Right kidney (tissue), 9 donors: ENCODE data around the gene FBXO17.
"Not testable (repeated sequence)": the region's sequence is repeated elsewhere in the genome, so short reads cannot be mapped to it uniquely, and the experiment has no call there.

Source experiments
- DNase-seq: peaks from one replicate; pipeline ENCODE4 v3.0.0-alpha.2; 2016
- long read RNA-seq, 8 donors: transcript quantifications; one replicate each; lab custom pipeline, GENCODE V29; 2026

Gene FBXO17, protein sequence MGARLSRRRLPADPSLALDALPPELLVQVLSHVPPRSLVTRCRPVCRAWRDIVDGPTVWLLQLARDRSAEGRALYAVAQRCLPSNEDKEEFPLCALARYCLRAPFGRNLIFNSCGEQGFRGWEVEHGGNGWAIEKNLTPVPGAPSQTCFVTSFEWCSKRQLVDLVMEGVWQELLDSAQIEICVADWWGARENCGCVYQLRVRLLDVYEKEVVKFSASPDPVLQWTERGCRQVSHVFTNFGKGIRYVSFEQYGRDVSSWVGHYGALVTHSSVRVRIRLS
- long read RNA-seq, donor 1, transcript FBXO17-201 (6 exons, 2,386 nt) = major isoform, 21 of 41 reads
- long read RNA-seq, donor 1, transcript FBXO17-205 (2 exons, 2,222 nt) = minor isoform, 9 of 41 reads
- long read RNA-seq, donor 1, transcript FBXO17-204 (3 exons, 932 nt) = minor isoform, 5 of 41 reads
- long read RNA-seq, donor 1, partial matches to known transcripts = 5 of 41 reads
- long read RNA-seq, donor 1, other reads (novel, unspliced or antisense) = 0 of 41 reads
- long read RNA-seq, donor 2, transcript FBXO17-201 (6 exons, 2,386 nt) = major isoform, 26 of 41 reads
- long read RNA-seq, donor 2, partial matches to known transcripts = 10 of 41 reads
- long read RNA-seq, donor 2, other reads (novel, unspliced or antisense) = 0 of 41 reads
- long read RNA-seq, donor 3, transcript FBXO17-201 (6 exons, 2,386 nt) = major isoform, 7 of 18 reads
- long read RNA-seq, donor 3, partial matches to known transcripts = 6 of 18 reads
- long read RNA-seq, donor 3, other reads (novel, unspliced or antisense) = 0 of 18 reads
- long read RNA-seq, donor 4, transcript FBXO17-201 (6 exons, 2,386 nt) = major isoform, 14 of 38 reads
- long read RNA-seq, donor 4, transcript FBXO17-205 (2 exons, 2,222 nt) = minor isoform, 5 of 38 reads
- long read RNA-seq, donor 4, partial matches to known transcripts = 14 of 38 reads
- long read RNA-seq, donor 4, other reads (novel, unspliced or antisense) = 0 of 38 reads
- long read RNA-seq, donor 5, transcript FBXO17-201 (6 exons, 2,386 nt) = major isoform, 30 of 45 reads
- long read RNA-seq, donor 5, partial matches to known transcripts = 9 of 45 reads
- long read RNA-seq, donor 5, other reads (novel, unspliced or antisense) = 0 of 45 reads
- long read RNA-seq, donor 6, transcript FBXO17-201 (6 exons, 2,386 nt) = major isoform, 17 of 42 reads
- long read RNA-seq, donor 6, transcript FBXO17-205 (2 exons, 2,222 nt) = minor isoform, 5 of 42 reads
- long read RNA-seq, donor 6, partial matches to known transcripts = 14 of 42 reads
- long read RNA-seq, donor 6, other reads (novel, unspliced or antisense) = 0 of 42 reads
- long read RNA-seq, donor 7 = 0 reads
- long read RNA-seq, donor 8, transcript FBXO17-201 (6 exons, 2,386 nt) = major isoform, 16 of 29 reads
- long read RNA-seq, donor 8, partial matches to known transcripts = 8 of 29 reads
- long read RNA-seq, donor 8, other reads (novel, unspliced or antisense) = 0 of 29 reads

DNA sequence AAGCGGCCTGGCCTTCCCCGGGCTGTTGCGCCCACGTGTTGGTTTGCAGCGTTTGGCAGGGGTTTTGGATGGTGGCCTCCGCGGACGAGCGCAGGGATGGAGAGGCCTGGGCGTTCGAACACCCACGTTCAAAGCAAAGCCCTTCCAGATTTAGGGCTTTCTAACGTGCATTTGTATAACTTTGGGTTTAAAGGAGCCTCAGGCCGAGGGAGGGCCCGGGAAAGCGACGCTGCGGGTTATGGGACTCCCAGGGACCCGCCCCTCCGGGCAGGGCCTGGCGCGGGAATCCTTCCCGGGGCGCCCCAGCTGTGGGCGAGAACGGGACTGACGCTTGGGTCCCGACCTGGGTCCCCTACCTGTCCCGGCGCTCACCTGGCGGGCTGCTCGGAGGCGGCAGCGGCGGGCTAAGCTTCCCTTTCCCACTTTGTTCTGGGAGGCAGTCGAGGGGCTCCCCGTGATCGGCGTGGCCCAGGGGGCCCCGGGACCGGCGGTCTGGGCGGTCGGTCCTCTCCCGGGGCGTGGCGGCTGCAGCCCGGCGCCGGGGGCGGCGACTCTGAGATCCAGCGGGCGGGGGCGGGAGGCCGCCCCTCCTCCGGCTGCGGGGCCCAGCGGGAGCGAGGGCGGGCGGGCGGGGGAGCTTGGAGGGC lies at the start of gene FBXO17:
Gene FBXO17, minus strand, starts transcription at position 529 of the 647 bp plus-strand sequence. CDS start 25,423 bp downstream, outside the sequence.
- DNase-seq = peak; percentile 94

DNA sequence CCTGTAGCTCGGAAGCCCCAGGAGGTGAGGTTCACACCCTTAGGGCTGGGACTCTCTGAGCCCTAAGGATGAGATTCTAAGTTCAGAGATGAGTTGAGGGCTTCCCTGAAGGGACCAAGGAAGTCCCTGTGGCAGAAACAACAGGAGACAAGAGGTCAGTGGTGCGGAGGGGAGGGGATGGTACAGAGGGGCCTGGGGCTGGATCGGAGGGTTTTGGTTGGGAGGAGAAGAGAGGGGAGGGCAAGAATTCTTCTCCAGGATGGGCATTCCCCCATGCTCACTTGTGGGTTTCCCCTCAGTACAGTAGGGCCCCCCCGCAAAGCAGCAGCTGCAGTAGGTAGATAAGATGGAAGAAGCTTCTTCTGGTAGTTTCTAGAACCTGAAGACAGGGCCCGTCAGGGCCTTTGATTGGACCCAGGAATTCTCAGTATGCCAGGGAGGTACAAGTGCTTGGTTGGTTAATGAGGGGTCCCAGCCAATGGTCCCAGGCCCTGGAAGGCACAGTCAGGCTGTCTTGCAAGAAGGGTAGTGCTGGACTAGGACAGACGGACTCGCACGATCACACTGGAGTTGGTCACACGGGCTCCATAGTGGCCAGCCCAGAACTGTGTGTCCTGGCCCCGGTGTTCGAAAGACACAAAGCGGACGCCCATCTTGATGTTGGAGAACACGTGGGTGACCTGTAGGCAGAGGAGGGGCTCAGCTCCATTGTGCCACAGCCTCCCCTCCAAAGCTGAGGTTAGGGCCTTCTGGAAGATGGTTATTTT lies 49.5 kb upstream of the FBXO17 start:
- DNase-seq = no peak

DNA sequence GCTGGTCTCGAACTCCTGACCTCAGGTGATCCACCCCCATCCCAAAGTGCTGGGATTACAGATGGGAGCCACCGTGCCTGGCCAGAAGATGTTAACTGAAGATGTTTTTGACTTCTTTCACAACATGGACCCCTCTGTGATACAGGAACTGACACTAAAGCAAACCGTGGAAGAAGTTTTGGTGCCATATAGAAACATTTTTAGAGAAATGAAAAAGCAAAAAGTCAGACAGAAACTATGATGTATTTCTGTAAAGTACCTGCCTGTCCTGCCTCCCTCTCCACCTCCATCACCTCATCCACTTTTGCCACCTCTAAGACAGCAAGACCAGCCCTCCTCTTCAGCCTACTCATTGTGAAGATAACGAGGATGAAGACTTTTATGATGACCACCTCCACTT lies 45.5 kb upstream of the FBXO17 start:
- DNase-seq = no peak

DNA sequence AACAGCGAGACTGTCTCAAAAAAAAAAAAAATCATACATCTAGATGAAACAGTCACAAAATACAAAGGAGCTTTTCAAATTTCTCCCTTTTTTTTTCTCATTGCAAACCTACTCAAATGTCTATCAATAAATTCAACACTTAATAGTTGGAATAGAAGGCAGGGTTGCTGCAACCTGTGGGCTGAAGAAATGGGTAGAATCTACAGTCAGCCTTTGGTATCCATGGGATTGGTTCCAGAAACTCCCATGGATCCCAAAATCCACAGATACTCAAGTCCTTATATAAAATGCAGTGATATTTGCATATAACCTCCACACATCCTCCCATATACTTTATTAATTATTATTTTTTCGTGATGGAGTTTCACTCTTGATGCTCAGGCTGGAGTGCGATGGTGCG lies 42.1 kb upstream of the FBXO17 start:
- DNase-seq = no peak

DNA sequence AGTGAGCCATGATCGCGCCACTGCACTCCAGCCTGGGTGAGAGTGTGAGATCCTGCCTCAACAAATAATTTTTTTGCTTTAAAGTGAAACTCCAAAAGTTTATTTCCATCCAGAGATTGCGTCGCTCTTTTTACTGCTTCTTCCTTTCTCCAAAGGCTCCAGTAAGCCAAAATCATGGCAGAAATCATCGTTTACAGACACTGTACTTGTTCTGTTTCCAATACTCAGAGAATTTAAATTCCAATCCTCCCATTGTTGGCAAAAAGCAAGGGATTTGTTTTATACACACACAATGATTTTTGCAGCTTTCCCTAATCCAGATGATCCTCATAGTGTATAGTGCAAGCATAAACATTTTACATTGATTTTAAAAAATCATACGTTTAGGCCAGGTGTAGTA lies 41.5 kb upstream of the FBXO17 start:
- DNase-seq = no peak

DNA sequence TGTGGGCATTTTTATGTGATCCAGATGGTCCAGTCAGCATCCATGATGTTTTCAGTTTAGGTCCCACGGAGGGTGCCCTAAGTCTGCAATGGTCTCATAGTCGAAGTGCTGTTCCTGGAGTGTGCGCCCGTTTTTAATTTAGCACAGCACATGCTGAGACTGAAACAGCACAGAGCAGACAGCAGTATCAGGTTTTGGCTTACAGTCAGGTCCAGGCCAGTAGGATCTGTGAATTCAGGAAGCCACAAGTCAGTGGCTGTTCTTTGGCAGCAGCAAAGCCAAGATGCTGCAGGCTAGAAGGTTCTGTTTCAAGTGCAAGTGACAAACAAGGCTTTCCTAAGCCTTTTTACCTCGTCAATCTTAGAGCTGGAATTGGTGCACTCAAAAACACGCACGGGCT lies 38.5 kb upstream of the FBXO17 start:
- DNase-seq = no peak

DNA sequence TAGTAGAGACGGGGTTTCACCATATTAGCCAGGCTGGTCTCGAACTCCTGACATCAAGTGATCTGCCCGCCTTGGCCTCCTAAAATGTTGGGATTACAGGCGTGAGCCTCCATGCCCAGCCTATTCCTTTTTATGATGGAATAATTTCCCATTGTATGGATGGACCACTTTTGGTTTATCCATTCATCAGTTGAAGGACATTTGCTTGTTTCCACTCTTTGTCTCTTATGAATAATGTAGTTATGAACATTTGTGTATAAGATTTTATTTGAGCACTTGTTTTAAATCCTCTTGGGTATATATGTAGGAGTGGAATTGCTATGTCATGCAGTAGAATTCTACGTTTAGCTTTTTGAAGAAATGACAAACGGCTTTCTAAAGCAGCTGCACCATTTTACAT lies 33.5 kb upstream of the FBXO17 start:
- no peak for DNase-seq

DNA sequence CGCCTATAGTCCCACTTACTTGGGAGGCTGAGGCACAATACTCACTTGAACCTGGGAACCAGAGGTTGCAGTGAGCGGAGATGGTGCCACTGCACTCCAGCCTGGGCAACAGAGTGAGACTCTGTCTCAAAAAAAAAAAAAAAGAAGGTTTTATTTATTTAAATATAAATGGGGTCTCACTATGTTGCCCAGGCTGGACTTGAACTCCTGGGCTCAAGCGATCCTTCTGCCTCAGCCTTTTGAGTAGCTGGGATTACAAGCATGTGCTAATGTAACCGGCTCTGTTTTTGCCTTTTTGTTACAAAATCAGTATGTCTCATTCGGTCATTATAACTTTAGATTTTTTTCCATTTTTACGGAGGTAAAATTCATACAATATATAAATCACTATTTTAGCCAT lies 32.6 kb upstream of the FBXO17 start:
- DNase-seq = no peak

DNA sequence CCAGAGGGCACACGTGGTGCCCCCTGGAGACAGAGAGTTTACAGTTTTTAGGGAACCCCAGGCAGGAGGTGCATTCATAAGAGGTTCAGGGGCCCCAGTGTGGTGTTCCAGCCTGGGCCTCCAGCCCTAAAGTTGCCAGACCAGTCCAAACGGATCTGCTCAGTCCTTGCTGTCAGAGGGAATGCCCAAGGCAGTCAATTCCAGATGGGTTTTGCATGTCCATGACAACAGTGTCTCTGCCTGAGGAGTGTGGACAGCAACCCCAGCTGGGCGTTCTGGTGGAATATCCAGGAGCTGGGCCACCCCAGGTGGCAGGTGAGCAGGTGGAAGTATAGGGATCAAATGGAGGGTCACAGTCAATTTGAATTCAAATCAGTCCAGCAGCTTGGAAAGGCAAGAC lies 31.6 kb upstream of the FBXO17 start:
- DNase-seq = no peak

DNA sequence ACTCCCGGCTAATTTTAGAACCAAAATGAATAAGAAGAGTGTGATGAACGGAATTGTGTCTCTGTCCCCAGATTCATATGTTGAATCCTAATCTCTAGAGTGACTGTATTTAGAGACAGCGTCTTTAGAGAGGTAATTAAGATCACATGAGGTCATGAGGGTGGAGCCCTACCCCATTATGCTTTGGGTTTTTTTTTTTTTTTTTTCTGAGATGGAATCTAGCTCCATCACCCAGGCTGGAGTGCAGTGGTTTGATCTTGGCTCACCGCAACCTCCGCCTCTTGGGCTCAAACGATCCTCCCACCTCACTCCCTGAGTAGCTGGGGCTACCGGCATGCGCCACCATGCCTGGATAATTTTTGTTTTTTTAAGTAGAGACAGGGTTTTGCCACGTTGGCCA lies 28.9 kb upstream of the FBXO17 start:
- DNase-seq = no peak

DNA sequence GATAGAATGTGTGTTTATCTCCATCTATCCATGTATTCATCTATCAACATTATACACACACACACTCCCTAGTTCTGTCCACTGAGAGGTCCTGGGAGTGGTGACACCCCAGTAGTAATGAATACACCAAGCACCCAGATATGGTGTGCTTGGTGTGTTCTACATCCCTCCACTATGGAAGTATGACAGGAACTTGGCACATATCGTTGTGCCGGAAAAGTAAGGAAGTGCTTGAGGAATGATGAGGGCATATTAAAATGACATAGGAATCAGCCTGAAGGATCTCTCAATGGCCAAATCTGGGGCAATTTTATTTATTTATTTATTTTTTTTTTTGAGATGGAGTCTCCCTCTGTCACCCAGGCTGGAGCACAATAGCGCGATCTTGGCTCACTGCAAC lies 28.3 kb upstream of the FBXO17 start:
- DNase-seq = no peak

DNA sequence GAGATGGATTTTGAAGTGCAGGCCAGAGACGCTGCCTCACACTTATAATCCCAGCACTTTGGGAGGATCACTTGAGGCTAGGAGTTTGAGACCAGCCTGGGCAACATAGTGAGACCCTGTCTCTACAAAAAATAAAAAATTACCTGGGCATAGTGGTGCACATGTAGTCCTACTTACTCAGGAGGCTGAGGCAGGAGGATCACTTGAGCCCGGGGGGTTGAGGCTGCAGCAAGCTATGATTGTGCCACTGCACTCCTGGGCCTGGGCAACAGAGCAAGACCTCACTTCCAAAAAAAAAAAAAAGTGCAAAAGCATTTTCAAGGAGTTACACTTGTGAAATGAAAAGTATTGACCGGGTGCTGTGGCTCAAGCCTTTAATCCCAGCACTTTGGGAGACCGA lies 27.6 kb upstream of the FBXO17 start:
- DNase-seq = no peak

DNA sequence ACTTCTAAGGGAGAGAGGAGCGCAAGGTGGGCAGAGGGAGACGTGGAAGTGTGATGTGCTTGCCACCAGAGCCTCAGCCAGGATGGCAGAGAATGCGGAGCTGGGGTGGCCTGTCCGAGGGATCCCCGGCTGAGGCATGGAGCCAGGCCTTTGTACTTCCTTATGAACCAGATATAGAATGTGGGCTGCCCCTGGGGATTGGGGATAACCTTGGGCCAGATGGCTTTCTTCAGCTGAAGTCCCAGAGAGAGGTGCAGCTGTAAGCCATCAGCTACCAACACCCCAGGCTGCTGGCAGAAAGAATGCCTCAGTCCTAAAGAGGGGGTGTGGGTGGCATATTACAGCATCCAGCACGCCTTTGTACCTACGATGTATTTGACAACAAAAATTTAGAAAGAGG lies 25.5 kb upstream of the FBXO17 start:
- DNase-seq = no peak

DNA sequence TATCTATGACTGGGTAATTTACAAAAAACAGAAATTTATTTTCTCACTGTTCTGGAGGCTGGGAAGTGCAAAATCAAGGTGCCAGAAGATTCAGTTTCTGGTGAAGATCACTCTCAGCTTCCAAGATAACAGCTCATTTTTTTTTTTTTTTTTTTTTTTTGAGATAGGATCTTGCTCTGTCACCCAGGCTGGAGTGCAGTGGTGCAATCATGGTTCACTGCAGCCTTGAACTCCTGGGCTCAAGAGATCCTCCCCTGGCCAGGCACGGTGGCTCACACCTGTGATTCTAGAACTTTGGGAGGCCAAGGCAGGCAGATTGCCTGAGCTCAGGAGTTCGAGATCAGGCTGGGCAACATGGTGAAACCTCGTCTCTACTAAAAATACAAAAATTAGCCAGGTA lies 22.0 kb upstream of the FBXO17 start:
- DNase-seq = not testable (repeated sequence)

DNA sequence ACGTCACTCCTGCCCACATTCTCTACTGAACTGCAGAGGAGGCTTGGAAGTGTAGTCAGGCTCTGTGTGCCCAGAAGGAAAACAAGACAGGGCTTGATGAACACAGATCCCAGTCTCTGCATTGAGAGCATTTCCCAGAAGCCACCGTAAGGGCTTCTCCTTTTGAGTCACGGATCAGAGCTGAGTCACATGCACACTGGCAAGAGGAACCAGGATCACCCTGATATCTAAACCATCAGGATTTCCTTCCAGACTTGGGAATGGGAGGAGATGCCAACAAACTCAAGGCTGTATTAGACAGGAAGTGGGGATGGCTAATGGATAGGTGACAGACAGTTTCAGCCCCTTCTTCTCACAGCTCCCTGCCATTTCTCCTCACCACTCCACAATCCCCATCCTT lies 17.7 kb upstream of the FBXO17 start:
- DNase-seq = no peak

DNA sequence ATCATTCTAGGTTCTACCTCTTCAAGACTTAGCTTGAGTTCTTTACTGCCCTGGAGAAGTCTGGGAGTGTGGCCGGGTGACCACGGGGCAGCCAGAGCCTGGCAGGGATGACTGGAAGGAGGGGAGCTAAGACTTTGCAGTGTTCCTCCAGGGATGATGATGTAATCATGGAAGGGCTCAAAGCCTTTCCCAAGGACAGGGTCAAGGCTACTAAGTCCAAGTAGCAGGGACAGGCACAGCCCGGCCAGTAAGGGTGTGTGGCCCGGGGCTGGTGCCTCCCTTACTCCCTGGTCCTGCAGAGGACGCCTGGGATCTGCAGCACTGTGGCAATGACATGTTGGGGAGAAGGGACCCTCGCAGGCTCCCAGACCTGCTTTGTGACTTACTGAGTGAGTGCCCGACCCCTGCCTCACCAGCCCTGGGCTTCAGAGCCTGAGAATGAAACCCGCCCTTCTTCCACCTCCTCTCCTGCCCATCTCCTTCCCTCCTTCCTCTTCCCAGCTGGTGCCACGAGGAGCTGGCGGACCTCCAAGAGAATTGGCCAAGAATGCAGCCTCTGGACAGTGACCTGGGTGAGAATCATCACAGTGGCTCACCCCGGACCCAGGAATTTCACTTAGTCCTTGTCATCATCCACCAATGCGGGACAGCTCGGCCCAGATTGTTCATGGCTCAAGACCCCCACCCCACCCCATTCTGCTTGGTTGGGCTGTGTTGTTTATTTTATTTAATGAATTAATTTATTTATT lies 15.6 kb upstream of the FBXO17 start:
- no peak for DNase-seq

DNA sequence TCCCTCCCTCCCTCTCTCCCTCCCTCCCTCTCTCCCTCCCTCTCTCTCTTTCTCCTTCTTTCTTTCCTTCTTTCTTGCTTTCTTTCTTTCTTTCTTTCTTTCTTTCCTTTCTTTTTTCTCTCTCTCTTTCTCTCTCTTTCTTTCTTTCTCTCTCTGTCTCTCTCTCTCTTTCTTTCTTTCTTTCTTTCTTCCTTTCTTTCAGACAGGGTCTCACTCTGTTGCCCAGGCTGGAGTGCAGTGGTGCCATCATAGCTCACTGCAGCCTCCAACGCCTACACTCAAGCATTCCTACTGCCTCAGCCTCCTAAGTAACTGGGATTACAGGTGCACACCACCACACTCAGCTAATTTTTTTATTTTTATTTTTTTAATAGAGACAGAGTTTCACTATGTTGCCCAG lies 14.1 kb upstream of the FBXO17 start:
- DNase-seq = not testable (repeated sequence)

DNA sequence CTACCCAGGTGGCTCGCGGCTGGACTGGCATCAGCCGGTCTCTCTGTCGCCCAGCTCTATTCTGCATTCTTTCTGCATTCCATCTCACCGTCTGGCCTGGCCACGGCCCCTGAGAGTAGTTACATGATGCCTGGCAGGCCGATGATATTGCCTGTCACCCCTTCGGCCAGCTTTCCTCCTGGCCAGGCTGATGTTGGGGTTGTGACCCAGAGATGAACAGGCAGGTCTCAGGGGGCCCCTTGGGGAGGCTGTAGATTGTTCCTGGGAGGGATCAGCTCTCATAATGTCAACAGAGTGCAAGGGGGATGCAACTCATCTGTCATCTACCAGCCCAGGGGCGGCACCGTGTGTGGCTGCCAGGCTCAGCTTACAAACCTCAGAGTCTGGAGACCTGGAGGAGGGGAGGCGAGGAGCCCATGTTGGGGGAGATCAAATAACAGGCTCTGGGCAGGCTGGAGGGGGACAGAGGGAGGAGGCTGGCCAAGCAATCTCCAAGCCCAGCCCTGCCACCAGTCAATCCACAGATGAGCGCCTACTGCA lies 13.6 kb upstream of the FBXO17 start:
- peak; percentile 78 for DNase-seq

DNA sequence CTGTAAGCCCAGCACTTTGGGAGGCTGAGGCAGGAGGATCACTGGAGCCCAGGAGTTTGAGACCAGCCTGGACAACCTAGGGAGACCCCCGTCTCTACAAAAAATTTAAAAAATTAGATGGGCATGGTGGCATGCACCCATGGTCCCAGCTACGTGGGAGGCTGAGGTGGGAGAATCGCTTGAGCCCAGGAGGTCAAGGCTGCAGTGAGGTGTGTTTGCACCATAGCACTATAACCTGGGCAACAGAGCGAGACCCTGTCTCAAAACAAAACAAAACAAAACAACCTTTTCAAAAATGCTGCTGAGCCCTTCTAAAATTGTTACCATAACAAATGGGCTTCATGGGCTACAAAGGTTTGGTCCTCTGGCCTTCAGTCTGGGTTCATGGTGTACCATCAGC lies 13.1 kb upstream of the FBXO17 start:
- DNase-seq = not testable (repeated sequence)

DNA sequence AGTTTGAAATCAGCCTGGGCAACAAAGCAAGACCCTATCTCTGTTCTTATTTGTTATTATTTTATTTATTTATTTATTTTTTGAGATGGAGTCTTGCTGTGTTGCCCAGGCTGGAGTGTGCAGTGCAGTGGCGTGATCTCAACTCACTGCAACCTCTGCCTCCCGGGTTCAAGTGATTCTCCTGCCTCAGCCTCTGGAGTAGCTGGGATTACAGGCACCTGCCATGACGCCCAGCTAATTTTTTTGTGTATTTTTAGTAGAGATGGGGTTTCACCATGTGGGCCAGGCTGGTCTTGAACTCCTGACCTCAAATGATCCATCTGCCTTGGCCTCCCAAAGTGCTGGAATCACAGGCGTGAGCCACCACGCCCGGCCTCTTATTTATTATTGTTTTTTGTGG lies 12.2 kb upstream of the FBXO17 start:
- DNase-seq = not testable (repeated sequence)
